GM23248 (cell line): Measurements from ENCODE around the gene VPS39. TPM values are rescaled to one million over a fixed set of nuclear protein-coding genes. Genes with fewer than 3 reads are reported as not detected.

Experiments used
- DNase-seq: peaks from one replicate; pipeline ENCODE4 v3.0.0-alpha.2; 2015
- H2AFZ ChIP-seq: fragments of 200-600 bp; sonication (generic); 2 replicates; pipeline ENCODE4 v1.6.1; 2016; ENCODE audit warnings: antibody characterized with exemption
- H3F3A ChIP-seq: fragments of 200-600 bp; sonication (generic); 2 replicates; pipeline ENCODE4 v1.6.1; 2016; ENCODE audit warnings: mild to moderate bottlenecking, antibody characterized with exemption, mixed run types; ENCODE audit not compliant: insufficient read depth
- H3K27ac ChIP-seq: fragments of 200-600 bp; sonication (generic); 2 replicates; pipeline ENCODE4 v1.5.1; 2016; ENCODE audit warnings: mild to moderate bottlenecking
- H3K27me3 ChIP-seq: fragments of 200-600 bp; sonication (generic); replicated peaks from 2 replicates; pipeline ENCODE4 v1.6.1; 2016; ENCODE audit warnings: mild to moderate bottlenecking; ENCODE audit not compliant: insufficient read depth
- H3K36me3 ChIP-seq: fragments of 200-600 bp; sonication (generic); 2 replicates; pipeline ENCODE4 v1.6.1; 2016; ENCODE audit warnings: low read depth, mild to moderate bottlenecking
- H3K4me1 ChIP-seq: fragments of 200-600 bp; sonication (generic); 2 replicates; pipeline ENCODE4 v1.6.1; 2016; ENCODE audit warnings: mild to moderate bottlenecking; ENCODE audit not compliant: insufficient read depth
- H3K4me2 ChIP-seq: fragments of 200-600 bp; sonication (generic); one replicate; pipeline ENCODE4 v1.6.1; 2016; ENCODE audit warnings: mild to moderate bottlenecking; ENCODE audit not compliant: unreplicated experiment
- H3K4me3 ChIP-seq: fragments of 200-600 bp; sonication (generic); 2 replicates; pipeline ENCODE4 v1.5.1; 2016; ENCODE audit warnings: mild to moderate bottlenecking
- H3K79me2 ChIP-seq: fragments of 200-600 bp; sonication (generic); 2 replicates; pipeline ENCODE4 v1.6.1; 2016; ENCODE audit warnings: mild to moderate bottlenecking; ENCODE audit not compliant: insufficient read depth
- H3K9ac ChIP-seq: fragments of 200-600 bp; sonication (generic); 2 replicates; pipeline ENCODE4 v1.6.1; 2016; ENCODE audit warnings: mild to moderate bottlenecking
- H3K9me2 ChIP-seq: fragments of 200-600 bp; sonication (generic); 2 replicates; pipeline ENCODE4 v1.6.1; 2016; ENCODE audit warnings: mixed run types, mild to moderate bottlenecking, moderate library complexity; ENCODE audit not compliant: insufficient read depth
- H3K9me3 ChIP-seq: fragments of 200-600 bp; sonication (generic); one replicate; pipeline ENCODE4 v1.6.1; 2017; ENCODE audit warnings: low read depth
- H4K20me1 ChIP-seq: fragments of 200-600 bp; sonication (generic); 2 replicates; pipeline ENCODE4 v1.6.0; 2016; ENCODE audit not compliant: insufficient read depth
- EZH2 ChIP-seq: fragments of 200-600 bp; sonication (generic); IDR thresholded peaks from 2 replicates; pipeline ENCODE4 v1.6.1; 2018; ENCODE audit warnings: antibody characterized with exemption, mild to moderate bottlenecking; ENCODE audit not compliant: insufficient read depth, poor library complexity, severe bottlenecking
- EZH2phosphoT487 ChIP-seq: fragments of 200-600 bp; sonication (generic); IDR thresholded peaks from 2 replicates; pipeline ENCODE4 v1.6.1; 2018; ENCODE audit warnings: antibody characterized with exemption, moderate library complexity, mild to moderate bottlenecking, low read depth; ENCODE audit not compliant: insufficient read depth
- WGBS, 2 experiments: methylation state at CpG; one replicate each; pipeline ENCODE4 v1.1.6; 2015 to 2017; ENCODE audit warnings: low lambda C conversion rate in 2 of 2, low coverage in 1 of 2; ENCODE audit errors: missing lambda C conversion rate in 2 of 2; 5-methylcytosine and 5-hydroxymethylcytosine counted together
- in situ Hi-C: fragments of 300-500 bp; cut with MboI; formaldehyde crosslinking; loops from 2 replicates; pipeline ENCODE4 v1.15.0; 2020
- polyA plus RNA-seq: library from polyadenylated mRNA; unstranded; fragments of >200 nt; fragmentation: Nextera tagmentation; extraction: Ambion mirVana; gene quantifications from 2 replicates; pipeline ENCODE4 v1.2.1, GENCODE V29; 2016
- total RNA-seq: library from RNA; depleted of rRNA; stranded (reverse); fragments of >200 nt; shearing (Covaris generic); gene quantifications from 2 replicates; pipeline ENCODE4 v1.2.3, GENCODE V29; 2014

Gene VPS39
- total and polyA plus RNA-seq, 2 experiments from 2014 or later: 33.0 to 49.3 TPM

GRCh38 chr15:42226648-42227047 lies 18.5 kb upstream of the VPS39 start:
- Histone ChIP-seq H3K4me2 (no peak overlapping the region), H3K27me3 (no peaks in the 10 kb centered on the region), H4K20me1 (no peaks in the 10 kb centered on the region), H3K4me3 (no peak overlapping the region), H2AFZ (no peak overlapping the region), H3K36me3 (peaks cover 74% of the 10 kb centered on the region), H3K79me2 (peaks cover 29% of the 10 kb centered on the region), H3K9me2 (no peaks in the 10 kb centered on the region), H3K9me3 (no peaks in the 10 kb centered on the region), H3K9ac (no peak overlapping the region), H3K27ac (no peak overlapping the region), H3F3A (no peaks in the 10 kb centered on the region), H3K4me1 (no peaks in the 10 kb centered on the region)
- in situ Hi-C loops: no loop called here
- TF ChIP-seq EZH2phosphoT487: no peak
- no peak for TF ChIP-seq EZH2
- DNase-seq: no peak
- 82 to 84% methylated on average over 5 of the region's 5 CpGs for WGBS, 2 experiments

- Histone ChIP-seq H3K4me2 (no peak overlapping the region), H3K27me3 (no peaks in the 10 kb centered on the region), H3K9me3 (no peaks in the 10 kb centered on the region), H3K27ac (no peak overlapping the region), H3K4me3 (no peak overlapping the region), H3K79me2 (peaks cover 9% of the 10 kb centered on the region), H3K36me3 (peaks cover 71% of the 10 kb centered on the region), H3K9ac (no peak overlapping the region), H4K20me1 (no peaks in the 10 kb centered on the region), H2AFZ (no peak overlapping the region), H3F3A (peaks cover 34% of the 10 kb centered on the region; the same call in 1 of the 2 replicates), H3K9me2 (no peaks in the 10 kb centered on the region), H3K4me1 (no peaks in the 10 kb centered on the region)
- in situ Hi-C loops: no loop called here
- WGBS, 2 experiments: 50 to 52% methylated on average over 2 of the region's 2 CpGs
- DNase-seq: no peak
- TF ChIP-seq EZH2 (no peak), EZH2phosphoT487 (no peak)
These were observed 12.1 kb upstream of the VPS39 start for GRCh38 chr15:42220216-42220615.

- no peak for DNase-seq
- no peak for TF ChIP-seq EZH2phosphoT487
- TF ChIP-seq EZH2: no peak
- Histone ChIP-seq H3K79me2 (peaks cover 21% of the 10 kb centered on the region), H3F3A (peaks cover 39% of the 10 kb centered on the region), H3K9me3 (no peaks in the 10 kb centered on the region), H3K4me3 (no peak overlapping the region), H3K4me1 (no peaks in the 10 kb centered on the region), H3K4me2 (no peak overlapping the region), H4K20me1 (no peaks in the 10 kb centered on the region), H2AFZ (no peak overlapping the region), H3K9me2 (no peaks in the 10 kb centered on the region), H3K27ac (no peak overlapping the region), H3K9ac (no peak overlapping the region), H3K27me3 (no peaks in the 10 kb centered on the region), H3K36me3 (peaks cover 68% of the 10 kb centered on the region)
- in situ Hi-C loops: no loop called here
- 5 to 13% methylated on average over 2 of the region's 2 CpGs for WGBS, 2 experiments
These were observed 11.0 kb upstream of the VPS39 start for GRCh38 chr15:42218953-42219592.

- peaks cover 68% of the 10 kb centered on the region for H3K36me3 ChIP-seq
- no peak overlapping the region for H3K4me3 ChIP-seq
- no peaks in the 10 kb centered on the region for H3K27me3 ChIP-seq
- H3K4me1 ChIP-seq: no peaks in the 10 kb centered on the region
- no peak overlapping the region for H2AFZ ChIP-seq
- 84 to 92% methylated on average over 2 of the region's 2 CpGs for WGBS, 2 experiments
- peaks cover 31% of the 10 kb centered on the region for H3K79me2 ChIP-seq
- H4K20me1 ChIP-seq: no peaks in the 10 kb centered on the region
- H3K9me3 ChIP-seq: no peaks in the 10 kb centered on the region
- H3K4me2 ChIP-seq: no peak overlapping the region
- in situ Hi-C loops: no loop called here
- H3F3A ChIP-seq: peaks cover 39% of the 10 kb centered on the region
- H3K9me2 ChIP-seq: no peaks in the 10 kb centered on the region
- no peak for DNase-seq
- TF ChIP-seq EZH2 (no peak), EZH2phosphoT487 (no peak)
- H3K27ac ChIP-seq: no peak overlapping the region
- no peak overlapping the region for H3K9ac ChIP-seq
These were observed 9.5 kb upstream of the VPS39 start for GRCh38 chr15:42217568-42217967.
